Stimulated activated CD4-positive, alpha-beta T cell treated with anti-CD3 and anti-CD28 coated beads, Interleukin-15, amount 100 ng/mL, for 1 hour (primary cell): ENCODE data around the gene TAF1D.
"Not testable (repeated sequence)": the region's sequence is repeated elsewhere in the genome, so short reads cannot be mapped to it uniquely, and the experiment has no call there.

ENCODE experiments used
- DNase-seq, 2 donors: peaks; one replicate each; pipeline ENCODE4 v3.0.0-alpha.2; 2020; ENCODE audit warnings: low read depth in 1 of 2, low spot score in 1 of 2

TAF1D gene, protein sequence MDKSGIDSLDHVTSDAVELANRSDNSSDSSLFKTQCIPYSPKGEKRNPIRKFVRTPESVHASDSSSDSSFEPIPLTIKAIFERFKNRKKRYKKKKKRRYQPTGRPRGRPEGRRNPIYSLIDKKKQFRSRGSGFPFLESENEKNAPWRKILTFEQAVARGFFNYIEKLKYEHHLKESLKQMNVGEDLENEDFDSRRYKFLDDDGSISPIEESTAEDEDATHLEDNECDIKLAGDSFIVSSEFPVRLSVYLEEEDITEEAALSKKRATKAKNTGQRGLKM

DNA sequence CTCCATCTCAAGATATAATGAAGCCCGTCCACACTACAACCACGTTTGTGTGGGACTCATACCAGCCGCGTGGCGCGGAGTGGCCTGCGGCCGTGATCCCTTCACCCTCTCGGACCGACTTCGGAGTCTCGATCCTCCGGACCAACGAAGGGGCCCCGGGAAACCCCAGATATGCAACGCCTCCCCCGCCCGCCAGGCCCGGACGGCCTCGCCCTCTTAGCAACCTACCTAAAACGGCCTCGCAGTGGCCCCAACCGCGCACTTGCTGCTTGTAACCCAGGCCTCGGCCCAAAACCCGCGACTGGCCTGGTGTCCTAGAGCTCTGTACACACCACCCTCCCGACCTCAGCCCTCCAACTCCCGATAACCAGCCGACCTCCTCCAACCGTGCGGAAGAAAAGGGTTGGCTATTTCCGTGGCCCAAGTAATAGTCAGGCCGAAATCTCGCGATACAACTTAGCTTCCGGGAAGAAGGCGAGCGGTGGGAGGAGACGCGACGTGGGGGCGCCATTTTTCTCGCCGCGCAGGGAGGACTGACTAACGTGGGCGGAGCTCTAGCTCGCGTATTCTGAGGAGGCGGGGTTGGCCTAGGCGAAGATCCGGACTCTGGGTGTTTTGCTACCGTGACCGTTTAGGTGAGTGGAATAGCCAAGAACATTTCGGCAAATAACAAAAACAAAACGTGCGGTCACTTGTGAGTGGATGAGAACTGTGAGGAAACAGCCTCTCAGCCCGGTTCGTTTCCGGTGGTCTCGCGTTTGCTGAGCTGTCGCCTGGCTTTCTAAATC lies at the start of gene TAF1D, which contains the start of gene C11orf54:
Gene TAF1D, minus strand, starts transcription at position 402 of the 788 bp plus-strand sequence. CDS start 2,191 bp downstream, outside the sequence.
Gene C11orf54, plus strand, starts transcription at position 579 of the 788 bp plus-strand sequence. CDS start 5,722 bp downstream, outside the sequence.
- peak; percentile 85 to 88 for DNase-seq

DNA sequence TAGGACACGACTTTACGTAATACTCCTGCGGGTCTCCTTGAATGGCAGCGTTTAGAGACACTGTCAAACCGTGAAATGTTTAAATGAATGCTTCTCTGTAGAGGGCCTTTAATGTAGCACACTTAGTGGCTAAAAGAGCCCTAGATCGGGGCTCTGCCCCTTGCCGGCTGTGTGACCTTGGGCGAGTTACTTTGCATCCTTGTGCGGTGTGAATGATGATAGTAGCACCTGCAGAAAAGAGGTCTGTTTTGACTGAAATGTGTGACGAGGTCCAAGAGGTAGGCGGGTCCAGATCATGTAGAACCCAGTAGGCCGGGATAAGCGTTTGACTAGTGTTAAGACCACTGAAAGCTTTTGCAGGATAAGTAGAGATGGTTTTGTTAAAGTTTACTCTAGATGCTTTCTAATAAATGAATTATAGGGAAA lies 43.7 kb upstream of the TAF1D start:
- no peak for DNase-seq

DNA sequence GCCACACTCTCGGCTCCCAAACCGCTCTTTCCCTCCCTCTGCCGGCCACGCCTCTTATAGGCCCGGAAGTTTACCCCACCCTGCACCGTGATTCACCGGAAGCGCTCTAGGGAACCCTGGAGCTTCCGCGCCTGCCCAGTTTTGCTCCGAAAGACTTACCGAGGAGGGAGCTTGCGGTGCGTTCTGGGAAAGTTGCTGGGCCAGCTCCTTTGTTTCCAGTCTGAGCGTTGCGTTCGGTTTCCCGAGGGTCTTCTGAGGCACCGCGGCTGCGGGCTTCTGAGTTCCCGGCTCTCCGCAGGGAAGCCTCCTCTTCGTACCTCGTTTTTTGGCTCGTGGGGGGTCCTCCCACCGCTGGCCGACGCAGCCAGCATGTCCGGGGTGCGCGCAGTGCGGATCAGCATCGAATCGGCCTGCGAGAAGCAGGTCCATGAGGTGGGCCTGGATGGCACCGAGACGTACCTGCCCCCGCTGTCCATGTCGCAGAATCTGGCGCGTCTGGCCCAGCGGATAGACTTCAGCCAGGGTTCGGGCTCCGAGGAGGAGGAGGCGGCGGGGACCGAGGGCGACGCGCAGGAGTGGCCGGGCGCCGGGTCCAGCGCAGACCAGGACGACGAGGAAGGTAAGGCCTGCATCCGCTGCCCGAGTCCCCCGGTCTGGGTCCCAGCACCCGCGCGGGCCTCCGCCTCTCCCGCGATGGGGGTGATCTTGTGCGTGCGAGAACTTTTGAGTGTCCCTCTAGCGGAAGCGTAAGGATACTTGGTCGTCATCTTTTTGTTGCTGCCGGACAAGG lies 43.0 kb upstream of the TAF1D start, which contains the start of gene MED17:
Gene MED17, plus strand, starts transcription at position 138 of the 790 bp plus-strand sequence. Its CDS starts 232 bp downstream, at position 370.
- peak; percentile 71 to 80 for DNase-seq

DNA sequence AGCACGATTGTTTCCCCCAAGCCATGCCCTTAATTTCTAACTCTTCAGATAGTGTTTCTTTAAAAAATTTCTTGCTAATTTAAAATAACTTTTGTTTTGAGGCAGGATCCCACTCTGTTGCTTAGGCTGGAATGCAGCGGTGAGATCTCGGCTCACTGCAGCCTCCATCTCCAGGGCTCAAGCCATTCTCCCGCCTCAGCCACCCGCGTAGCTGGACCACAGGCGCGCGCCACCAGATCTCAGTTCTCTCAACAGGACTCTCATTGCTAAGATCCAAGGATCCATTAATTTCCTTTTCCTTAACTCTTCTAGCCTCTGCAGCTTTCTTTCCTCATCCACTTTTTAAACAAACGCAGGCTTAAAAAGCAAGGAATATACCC lies 42.5 kb upstream of the TAF1D start:
- DNase-seq = no peak

DNA sequence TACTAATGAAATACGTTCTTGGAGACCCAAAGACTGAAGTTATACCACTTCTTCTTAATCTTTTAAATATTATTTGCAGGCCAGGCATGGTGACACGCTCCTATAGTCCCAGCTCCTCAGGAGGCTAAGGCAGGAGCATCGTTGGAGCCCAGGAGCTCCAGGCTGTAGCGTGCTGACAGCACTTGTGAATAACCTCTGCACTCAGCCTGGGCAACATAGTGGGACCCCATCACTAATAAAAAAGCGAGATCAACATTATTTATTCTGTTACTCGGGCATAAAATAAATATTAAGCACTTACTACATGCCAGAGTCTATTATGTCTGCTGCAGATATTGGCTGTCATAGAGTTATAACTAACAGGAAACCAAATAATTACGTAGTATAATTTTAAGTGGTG lies 42.1 kb upstream of the TAF1D start:
- DNase-seq = no peak

DNA sequence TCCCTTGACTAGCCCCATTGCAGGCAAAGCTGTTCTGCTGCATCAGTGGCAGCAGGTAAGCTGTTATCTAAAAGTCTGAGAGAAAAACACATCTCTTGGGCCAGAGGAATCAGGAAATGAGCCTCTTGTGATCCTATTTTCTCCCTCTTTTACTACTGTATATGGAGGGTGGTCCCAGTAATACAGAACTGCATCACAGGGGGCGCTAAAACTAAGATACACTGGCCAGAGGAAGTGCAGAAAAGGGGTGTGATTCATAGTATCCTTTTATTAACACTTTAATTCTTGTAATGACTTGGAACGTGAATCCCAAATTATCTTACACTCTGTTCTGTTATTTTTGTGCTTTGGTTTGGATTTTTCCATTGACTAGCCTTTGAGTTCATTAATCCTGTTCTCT lies 34.0 kb upstream of the TAF1D start:
- DNase-seq = no peak

DNA sequence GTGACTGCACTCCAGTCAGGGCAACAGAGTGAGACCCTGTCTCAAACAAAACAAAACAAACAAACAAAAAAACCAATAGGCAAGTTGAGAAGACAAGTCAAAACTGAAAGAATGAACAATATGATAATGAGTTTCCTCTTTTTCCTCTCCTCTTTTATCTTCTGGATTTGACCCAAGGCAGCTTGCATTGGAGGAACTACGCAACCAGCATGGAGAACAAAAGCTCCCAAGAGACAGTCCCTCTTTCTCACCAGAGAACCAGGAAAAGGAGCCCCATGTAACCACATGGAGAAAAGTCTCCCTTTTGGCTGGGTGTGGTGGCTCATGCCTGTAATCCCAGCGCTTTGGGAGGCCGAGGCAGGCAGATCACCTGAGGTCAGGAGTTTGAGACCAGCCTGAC lies 33.3 kb upstream of the TAF1D start:
- not testable (repeated sequence) for DNase-seq

DNA sequence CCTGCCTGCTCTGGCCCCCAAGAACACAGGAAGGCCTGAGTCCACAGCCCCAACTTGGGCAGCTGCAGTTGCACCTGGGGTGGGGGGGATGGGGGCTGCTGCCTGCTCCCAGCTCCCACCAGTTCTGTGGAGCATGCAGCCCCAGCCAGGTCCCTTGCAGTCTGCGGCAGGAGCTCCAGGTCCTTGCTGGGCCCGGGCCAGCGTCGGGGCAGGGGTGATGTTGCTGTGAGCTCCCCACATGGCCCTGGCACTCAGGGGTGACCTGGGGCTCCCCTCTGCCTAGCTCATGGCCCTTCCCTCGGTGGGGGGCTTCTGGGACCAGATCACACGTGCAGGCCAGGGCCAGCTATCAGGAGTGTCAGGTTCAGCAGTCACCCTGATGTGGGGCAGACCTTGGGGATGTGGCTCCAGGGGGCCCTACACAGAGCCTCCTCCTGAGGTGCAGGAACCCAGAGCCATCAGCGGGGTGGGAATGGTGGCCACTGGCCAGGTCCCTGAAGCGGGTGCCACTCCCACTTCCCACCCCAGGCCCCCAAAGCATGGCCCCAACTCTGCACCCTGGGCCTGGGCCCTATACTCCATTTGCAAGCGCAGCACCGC lies 32.4 kb upstream of the TAF1D start:
- no peak for DNase-seq

DNA sequence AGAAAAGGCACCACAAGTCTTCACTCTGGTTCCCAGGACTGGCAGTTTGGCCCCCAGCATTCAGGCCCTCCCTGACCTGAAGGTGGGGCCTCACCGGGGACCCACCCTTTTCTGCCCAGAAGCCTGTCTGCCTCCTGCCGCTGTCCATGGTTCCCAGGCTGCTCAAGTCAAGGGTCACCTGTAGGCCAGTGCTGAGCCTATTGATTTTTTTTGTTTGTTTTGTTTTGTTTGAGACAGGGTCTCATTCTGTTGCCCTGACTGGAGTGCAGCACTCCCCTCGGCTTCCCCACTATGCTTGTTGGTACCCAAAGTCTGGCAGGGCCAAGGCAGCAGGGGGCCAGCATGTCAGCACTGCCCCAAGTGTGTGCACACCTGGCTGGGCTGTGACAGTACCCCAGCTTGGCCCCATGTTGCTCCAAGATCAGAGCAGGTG lies 31.8 kb upstream of the TAF1D start:
- no peak for DNase-seq

DNA sequence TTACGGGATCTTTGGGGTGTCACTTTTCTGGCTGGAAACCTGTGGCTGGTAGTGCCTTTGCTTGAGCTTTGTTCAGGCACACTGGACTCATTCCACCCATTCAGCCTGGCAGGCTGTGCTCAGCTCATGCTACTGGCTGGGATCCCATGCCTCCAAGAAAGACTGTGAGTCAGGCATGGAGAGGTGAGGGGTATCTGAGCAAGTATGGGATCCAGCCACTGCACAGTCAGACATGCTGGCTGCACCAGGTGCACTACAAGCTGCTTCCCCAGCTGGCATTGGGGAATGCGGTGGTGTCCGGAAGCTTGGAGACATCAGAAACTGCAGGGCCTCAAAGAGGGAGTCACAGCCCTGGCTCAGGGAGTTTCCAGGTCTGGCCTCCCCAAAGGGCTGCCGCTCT lies 30.8 kb upstream of the TAF1D start:
- DNase-seq = no peak

DNA sequence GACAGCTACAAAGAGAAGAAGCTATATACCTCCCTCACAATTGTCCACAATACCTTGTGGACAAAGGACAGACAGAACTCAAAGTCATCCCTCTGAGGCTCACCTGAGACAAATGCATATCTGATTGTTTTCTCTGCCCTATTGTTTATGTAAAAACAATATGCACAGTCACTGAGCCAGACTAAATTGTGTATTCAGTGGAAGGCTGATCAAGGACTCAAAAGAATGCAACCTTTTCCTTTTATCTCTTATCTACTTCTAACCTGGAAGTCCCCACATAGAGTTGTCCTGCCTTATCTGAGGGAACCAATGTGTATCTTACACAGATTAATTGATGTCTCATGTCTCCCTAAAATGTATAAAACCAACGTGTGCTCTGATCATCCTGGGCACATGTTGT lies 28.9 kb upstream of the TAF1D start:
- DNase-seq = no peak

DNA sequence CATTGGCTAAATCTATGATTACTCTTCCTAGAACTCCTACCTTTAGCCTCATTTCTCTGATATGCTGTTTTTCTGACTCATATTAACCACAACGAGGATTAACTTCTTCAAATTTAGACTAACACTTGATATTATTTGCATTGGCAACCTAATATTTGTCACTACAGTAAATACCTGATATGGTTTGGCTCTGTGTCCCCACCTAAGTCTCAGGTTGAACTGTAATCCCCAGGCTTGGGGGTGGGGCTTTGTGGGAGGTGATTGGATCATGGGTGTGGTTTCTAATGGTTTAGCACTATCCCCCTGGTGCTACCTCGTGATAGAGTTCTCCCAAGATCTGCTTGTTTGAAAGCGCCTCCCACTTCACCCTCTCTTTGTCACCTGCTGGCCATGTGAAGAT lies 25.7 kb upstream of the TAF1D start:
- DNase-seq = no peak

DNA sequence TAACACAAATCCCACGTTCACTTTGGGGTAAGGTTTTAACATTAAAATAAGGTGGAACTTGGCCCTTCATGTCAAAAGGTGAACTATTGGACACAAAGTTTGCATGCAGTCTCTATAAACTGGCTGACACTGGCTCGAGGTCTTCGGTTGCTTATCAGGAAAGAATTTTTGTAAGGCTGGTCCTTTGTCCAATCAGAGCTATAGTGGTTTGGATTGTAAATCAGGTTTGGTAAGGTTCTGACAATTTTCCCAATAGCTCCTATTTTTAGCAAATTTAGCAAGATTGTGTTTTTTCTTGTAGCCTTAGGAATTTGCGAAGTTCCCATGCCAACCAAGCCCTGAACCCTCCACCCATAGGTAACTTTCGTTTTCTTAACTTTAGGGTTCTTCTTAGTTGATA lies 25.2 kb upstream of the TAF1D start:
- DNase-seq = no peak

DNA sequence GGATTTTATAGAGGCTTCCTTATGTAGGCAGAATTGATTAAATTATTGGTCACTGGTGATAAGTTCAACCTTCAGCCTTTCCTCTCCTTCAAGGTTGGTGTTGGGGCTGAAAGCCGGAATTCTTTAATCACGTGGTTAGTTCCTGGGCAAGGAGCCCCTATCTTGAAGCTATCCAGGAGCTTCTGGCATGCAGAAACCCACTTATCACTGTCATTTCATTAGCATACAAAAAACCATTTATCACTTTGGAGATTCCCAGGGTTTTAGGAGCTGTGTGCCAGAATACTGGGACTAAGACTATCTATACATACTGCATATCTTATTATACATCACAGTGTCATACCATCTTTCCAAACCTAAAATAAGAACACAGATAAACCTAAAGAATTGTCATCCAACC lies 24.3 kb upstream of the TAF1D start:
- DNase-seq = no peak

DNA sequence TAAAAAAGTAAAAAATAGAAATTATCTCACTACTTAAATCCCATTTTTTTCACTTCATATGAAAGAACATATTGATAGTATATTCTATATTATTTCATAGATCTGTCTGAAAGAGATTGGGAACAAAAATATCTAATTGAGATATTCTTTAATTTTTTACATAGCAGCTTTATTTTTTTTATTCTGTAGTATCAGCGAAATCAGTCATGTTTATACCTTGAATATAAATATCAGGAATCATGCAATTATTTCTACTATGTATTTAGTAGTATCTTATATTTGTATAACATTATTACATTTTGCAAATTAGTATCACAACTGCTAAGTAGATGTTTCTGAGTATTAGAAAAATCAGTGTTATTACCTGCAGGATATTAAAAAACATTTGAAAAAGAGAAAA lies 20.6 kb upstream of the TAF1D start:
- no peak for DNase-seq

DNA sequence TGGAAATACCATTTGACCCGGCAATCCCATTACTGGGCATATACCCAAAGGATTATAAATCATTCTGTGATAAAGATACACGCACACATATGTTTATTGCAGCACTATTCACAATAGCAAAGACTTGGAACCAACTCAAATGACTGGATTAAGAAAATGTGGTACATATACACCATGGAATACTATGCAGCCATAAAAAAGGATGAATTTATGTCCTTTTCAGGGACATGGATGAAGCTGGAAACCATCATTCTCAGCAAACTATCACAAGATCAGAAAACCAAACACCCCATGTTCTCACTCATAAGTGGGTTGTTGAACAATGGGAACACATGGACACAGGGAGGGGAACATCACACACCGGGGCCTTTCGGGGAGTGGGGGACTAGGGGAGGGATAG lies 17.8 kb upstream of the TAF1D start:
- not testable (repeated sequence) for DNase-seq

DNA sequence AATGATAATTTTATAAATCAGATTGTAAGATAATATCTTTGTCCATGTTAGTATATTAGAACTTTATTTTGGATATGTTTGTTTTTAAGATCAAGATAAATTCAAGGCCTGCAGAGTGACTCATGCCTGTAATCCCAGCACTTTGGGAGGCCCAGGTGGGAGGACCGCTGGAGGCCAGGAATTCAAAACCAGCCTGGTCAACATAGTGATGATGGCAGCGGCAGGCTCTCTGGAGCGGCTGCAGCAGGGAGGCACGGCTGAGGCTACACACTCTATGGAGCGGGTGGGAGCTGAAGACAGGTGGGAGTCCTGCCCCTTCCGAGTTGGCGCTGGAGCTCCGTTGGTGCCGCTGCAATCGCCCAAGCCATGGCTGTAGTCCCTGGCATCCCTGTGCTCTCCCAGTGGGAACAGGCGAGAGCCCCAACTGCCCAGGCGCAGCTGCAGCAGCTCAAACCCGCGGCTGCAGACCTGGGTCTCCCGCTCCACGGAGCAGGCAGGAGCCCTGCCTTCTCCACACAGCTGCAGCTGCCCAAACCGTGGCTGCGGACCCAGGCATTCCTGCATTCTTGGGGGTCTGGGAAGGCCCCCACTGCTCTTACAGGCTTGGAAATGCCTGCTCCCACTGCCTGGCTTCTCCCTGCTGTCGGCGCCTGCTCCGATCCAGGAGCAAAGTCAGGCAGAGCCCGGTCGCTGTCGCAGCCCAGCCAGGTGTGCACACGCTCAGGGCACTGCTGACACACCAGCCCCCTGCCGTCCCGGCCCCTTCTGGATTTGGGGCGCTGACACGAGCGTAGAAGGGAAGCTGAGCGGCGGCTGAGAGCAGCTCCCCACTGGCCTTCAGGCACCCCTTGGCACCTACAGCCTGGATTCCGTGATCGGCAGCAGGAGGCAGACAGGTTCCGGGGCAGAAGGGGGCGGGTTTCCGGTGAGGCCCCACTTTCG lies 16.9 kb upstream of the TAF1D start:
- no peak for DNase-seq

DNA sequence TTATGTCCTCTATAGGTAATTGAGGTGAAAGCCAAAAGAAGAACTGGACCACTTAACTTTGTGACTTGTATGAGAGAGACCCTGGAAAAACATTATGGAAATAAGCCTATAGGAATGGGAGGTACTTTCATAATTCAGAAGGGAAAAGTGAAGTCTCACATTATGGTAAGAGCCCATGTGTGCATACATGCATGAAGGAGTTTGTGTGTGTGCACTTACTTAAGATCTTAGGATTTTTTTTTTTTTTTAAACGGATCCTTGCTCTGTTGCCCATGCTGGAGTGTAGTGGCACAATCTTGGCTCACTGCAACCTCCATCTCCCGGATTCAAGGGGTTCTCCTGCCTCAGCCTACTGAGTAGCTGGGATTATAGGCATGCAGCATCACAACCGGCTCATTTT lies 16.0 kb upstream of the TAF1D start:
- no peak for DNase-seq

DNA sequence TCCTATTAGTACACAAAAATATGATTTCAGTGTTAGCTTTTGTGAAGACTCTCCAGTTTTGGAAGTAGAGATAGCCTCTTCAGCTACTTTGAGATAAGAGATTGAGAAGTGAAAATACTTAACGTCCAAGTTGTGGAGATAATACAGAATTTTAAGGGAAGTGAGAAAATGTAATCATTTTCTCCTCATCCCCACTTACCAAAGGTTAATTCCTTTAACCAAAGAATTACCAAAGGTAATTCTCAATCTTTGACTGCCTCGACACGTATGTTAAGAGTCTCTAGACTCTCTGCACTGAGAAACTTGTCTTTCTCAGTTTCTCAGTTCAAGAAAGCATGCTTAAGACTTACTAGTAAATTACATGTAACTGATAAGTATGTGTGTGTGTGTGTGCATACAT lies 15.5 kb upstream of the TAF1D start:
- no peak for DNase-seq

DNA sequence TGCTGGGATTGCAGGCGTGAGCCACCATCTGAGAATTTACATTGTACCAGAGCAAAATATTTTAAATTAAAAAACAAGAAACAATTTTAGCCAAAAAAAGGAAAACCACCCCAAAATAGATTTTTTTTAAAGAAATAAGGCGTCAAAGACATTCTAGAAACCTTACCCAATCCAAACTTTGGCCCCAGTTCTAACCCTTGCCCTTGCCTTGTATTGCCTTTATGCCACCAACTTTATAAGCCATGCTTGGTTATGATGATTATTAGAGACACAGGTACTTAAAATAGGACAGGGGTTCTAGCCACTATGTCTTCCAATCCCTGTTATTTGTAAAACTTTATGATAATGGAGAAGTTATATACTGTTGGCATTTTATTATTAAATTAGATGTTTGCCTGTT lies 11.9 kb upstream of the TAF1D start:
- no peak for DNase-seq
